ENCODE measurements around the gene NEURL1.

Gene NEURL1

GRCh38 chr10:103574097-103575061 lies 80.9 kb downstream of the NEURL1 start:
- Histone ChIP-seq H3K36me3 (ENCODE audit: low read length) (no peaks in the 10 kb centered on the region), H3K4me3 (ENCODE audit: insufficient read depth, low read length, poor library complexity, severe bottlenecking) (no peak overlapping the region), H3K27ac (ENCODE audit: low read depth, low read length) (no peak overlapping the region), H3K4me2 (ENCODE audit: low read depth, low read length, poor library complexity, severe bottlenecking) (no peak overlapping the region), H3K9me2 (replicated peaks; ENCODE audit: insufficient read depth, low read length) (no peaks in the 10 kb centered on the region), H3K9me3 (ENCODE audit: insufficient read depth, low read length) (no peaks in the 10 kb centered on the region), H3K79me2 (ENCODE audit: insufficient read depth, low read length) (no peaks in the 10 kb centered on the region), H3K27me3 (ENCODE audit: low read length) (no peaks in the 10 kb centered on the region), H2AFZ (ENCODE audit: low read depth, low read length, severe bottlenecking) (no peak overlapping the region), H3K9ac (ENCODE audit: low read length) (no peak overlapping the region), H4K20me1 (ENCODE audit: low read depth, low read length) (no peaks in the 10 kb centered on the region), H3F3A (ENCODE audit: insufficient read depth) (no peaks in the 10 kb centered on the region)
- TF ChIP-seq EZH2phosphoT487 (conservative IDR thresholded peaks at IDR 0.05; ENCODE audit: low read length) (no peak), CTCF (IDR thresholded peaks at IDR 0.05; ENCODE audit: insufficient read depth, low read length, poor library complexity, severe bottlenecking) (no peak)

- H3F3A ChIP-seq (ENCODE audit: insufficient read depth): no peaks in the 10 kb centered on the region
- H2AFZ ChIP-seq (ENCODE audit: low read depth, low read length, severe bottlenecking): no peak overlapping the region
- no peak overlapping the region for H3K4me2 ChIP-seq (ENCODE audit: low read depth, low read length, poor library complexity, severe bottlenecking)
- no peaks in the 10 kb centered on the region for H4K20me1 ChIP-seq (ENCODE audit: low read depth, low read length)
- H3K79me2 ChIP-seq (ENCODE audit: insufficient read depth, low read length): no peaks in the 10 kb centered on the region
- H3K4me3 ChIP-seq (ENCODE audit: insufficient read depth, low read length, poor library complexity, severe bottlenecking): no peak overlapping the region
- no peaks in the 10 kb centered on the region for H3K27me3 ChIP-seq (ENCODE audit: low read length)
- no peak overlapping the region for H3K9ac ChIP-seq (ENCODE audit: low read length)
- no peak overlapping the region for H3K27ac ChIP-seq (ENCODE audit: low read depth, low read length)
- no peaks in the 10 kb centered on the region for H3K9me3 ChIP-seq (ENCODE audit: insufficient read depth, low read length)
- H3K9me2 ChIP-seq (replicated peaks; ENCODE audit: insufficient read depth, low read length): no peaks in the 10 kb centered on the region
- H3K36me3 ChIP-seq (ENCODE audit: low read length): no peaks in the 10 kb centered on the region
- TF ChIP-seq EZH2phosphoT487 (conservative IDR thresholded peaks at IDR 0.05; ENCODE audit: low read length) (no peak), CTCF (IDR thresholded peaks at IDR 0.05; ENCODE audit: insufficient read depth, low read length, poor library complexity, severe bottlenecking) (no peak)
Measured at GRCh38 chr10:103575416-103576075, 82.0 kb downstream of the NEURL1 start.

GRCh38 chr10:103576076-103576471 lies 82.6 kb downstream of the NEURL1 start:
- no peaks in the 10 kb centered on the region for H3K79me2 ChIP-seq (ENCODE audit: insufficient read depth, low read length)
- H4K20me1 ChIP-seq (ENCODE audit: low read depth, low read length): no peaks in the 10 kb centered on the region
- no peaks in the 10 kb centered on the region for H3K9me3 ChIP-seq (ENCODE audit: insufficient read depth, low read length)
- no peaks in the 10 kb centered on the region for H3K36me3 ChIP-seq (ENCODE audit: low read length)
- H3K9me2 ChIP-seq (replicated peaks; ENCODE audit: insufficient read depth, low read length): no peaks in the 10 kb centered on the region
- H3F3A ChIP-seq (ENCODE audit: insufficient read depth): no peaks in the 10 kb centered on the region
- H3K27me3 ChIP-seq (ENCODE audit: low read length): no peaks in the 10 kb centered on the region
- no peak overlapping the region for H3K27ac ChIP-seq (ENCODE audit: low read depth, low read length)
- no peak overlapping the region for H2AFZ ChIP-seq (ENCODE audit: low read depth, low read length, severe bottlenecking)
- no peak overlapping the region for H3K9ac ChIP-seq (ENCODE audit: low read length)
- no peak overlapping the region for H3K4me2 ChIP-seq (ENCODE audit: low read depth, low read length, poor library complexity, severe bottlenecking)
- H3K4me3 ChIP-seq (ENCODE audit: insufficient read depth, low read length, poor library complexity, severe bottlenecking): no peak overlapping the region
- TF ChIP-seq CTCF (IDR thresholded peaks at IDR 0.05; ENCODE audit: insufficient read depth, low read length, poor library complexity, severe bottlenecking) (no peak), EZH2phosphoT487 (conservative IDR thresholded peaks at IDR 0.05; ENCODE audit: low read length) (no peak)
